Thyroid gland (tissue), 4 donors: ENCODE data around the gene GALNT18. TPM values are rescaled to one million over a fixed set of nuclear protein-coding genes. Genes with fewer than 3 reads are reported as not detected.

Experiments used
- DNase-seq, 2 donors: peaks; one replicate each; pipeline ENCODE4 v3.0.0-alpha.2; 2019
- H3K27ac ChIP-seq, 3 donors: fragments of 200-600 bp; sonication (generic); 1 replicate in 2 of 3; 2 replicates in 1 of 3; pipeline ENCODE4 v1.5.1; 2016 to 2019; ENCODE audit warnings: mild to moderate bottlenecking in 1 of 3, moderate library complexity in 1 of 3
- H3K27me3 ChIP-seq: fragments of 200-600 bp; sonication (generic); one replicate; pipeline ENCODE4 v1.5.1; 2019
- H3K36me3 ChIP-seq, 2 donors: fragments of 200-600 bp; sonication (generic); one replicate each; pipeline ENCODE4 v1.5.1; 2016 to 2019
- H3K4me1 ChIP-seq, 2 donors: fragments of 200-600 bp; sonication (generic); one replicate each; pipeline ENCODE4 v1.5.1; 2017 to 2019
- H3K4me3 ChIP-seq, 3 donors: fragments of 200-600 bp; sonication (generic); replicated peaks in 1 of 3; 1 replicate in 2 of 3; 2 replicates in 1 of 3; pipeline ENCODE4 v1.5.1; 2016; ENCODE audit warnings: mild to moderate bottlenecking in 1 of 3
- H3K9me3 ChIP-seq: fragments of 200-600 bp; sonication (generic); one replicate; pipeline ENCODE4 v1.5.1; 2017
- CTCF ChIP-seq, 6 experiments: fragments of 200-600 bp in 3 of 6; fragments of 450-650 bp in 3 of 6; sonication (generic) in 3 of 6; IDR thresholded peaks; one replicate each; pipeline ENCODE4 v1.5.1; 2016 to 2019; ENCODE audit warnings: antibody characterized with exemption in 6 of 6, mild to moderate bottlenecking in 2 of 6, inconsistent platforms in 1 of 6, moderate library complexity in 1 of 6
- POLR2A ChIP-seq, 2 donors: fragments of 450-650 bp; IDR thresholded peaks; one replicate each; pipeline ENCODE4 v1.6.1; 2017; ENCODE audit warnings: antibody characterized with exemption in 2 of 2, mild to moderate bottlenecking in 2 of 2, moderate library complexity in 1 of 2
- WGBS, 2 donors: methylation state at CpG; one replicate each; pipeline ENCODE4 v1.1.5; 2017; 5-methylcytosine and 5-hydroxymethylcytosine counted together
- intact Hi-C: fragments of 100-400 bp; cut with DNase I; formaldehyde crosslinking; loops from one replicate; pipeline ENCODE4 v1.15.1; 2023
- total RNA-seq, 4 donors: library from RNA; depleted of rRNA; stranded (reverse); fragments of >200 nt; gene quantifications; one replicate each; pipeline ENCODE4 v1.2.3, GENCODE V29; 2016

Gene GALNT18
- total RNA-seq, 4 donors from 2014 or later: 60.7 to 93.8 (median 87.5) TPM

DNA sequence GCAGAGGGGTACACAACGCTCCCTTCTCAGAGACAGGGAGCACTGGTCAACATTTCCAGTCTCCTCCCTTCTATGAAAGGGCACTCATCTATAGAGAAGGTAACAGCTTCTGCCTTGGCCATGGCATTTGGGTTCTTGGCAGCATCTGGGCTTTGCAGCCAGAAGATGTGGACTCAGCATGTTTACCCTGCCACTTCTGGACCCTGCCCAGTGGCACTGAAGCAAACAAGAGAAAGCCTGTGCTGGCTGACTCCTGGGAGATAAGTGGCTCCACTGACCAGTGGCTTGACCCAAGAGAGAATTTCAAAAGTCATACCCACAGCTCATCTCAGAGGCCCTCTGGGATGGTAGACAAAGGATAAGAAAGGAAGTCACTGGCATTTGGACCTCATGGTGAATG, 276.7 kb downstream of the GALNT18 start:
- Histone ChIP-seq H3K36me3 (no peaks in the 10 kb centered on the region), H3K27ac (peak overlapping the region in 1 of 3 donors; percentile 7), H3K4me1 (peaks cover 13 to 15% of the 10 kb centered on the region in 2 donors), H3K4me3 (no peak overlapping the region), H3K9me3 (no peaks in the 10 kb centered on the region), H3K27me3 (no peaks in the 10 kb centered on the region)
- intact Hi-C loops: no loop called here
- 81 to 95% methylated on average over 1 of the region's 1 CpG for WGBS, 2 donors
- TF ChIP-seq POLR2A (IDR thresholded peaks at IDR 0.05): no peak
- peak; percentile 78 to 89 for DNase-seq

GRCh38 chr11:11344045-11344444, 277.8 kb downstream of the GALNT18 start:
- no peak overlapping the region for H3K4me3 ChIP-seq

DNA sequence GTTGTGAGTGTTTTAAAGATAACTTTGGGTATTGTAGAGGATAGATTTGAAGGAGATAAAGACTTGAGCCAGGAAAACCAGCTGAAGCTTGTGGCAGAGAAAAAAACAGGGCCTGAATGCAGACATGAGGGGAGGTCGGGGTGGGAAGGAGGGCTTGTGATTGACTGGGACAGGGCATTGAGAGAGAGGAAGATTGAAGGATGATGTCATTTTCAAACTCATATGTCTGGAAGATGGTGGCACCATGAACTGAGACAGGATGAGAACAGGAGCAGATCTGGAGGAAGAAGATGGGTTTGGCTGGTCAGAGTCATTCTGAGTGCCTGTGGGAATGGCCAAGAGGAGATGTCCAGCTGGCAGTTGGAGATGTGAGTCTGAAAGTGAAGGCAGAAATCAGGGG, 283.5 kb downstream of the GALNT18 start:
- TF ChIP-seq CTCF (IDR thresholded peaks at IDR 0.05): no peak
- no peak for DNase-seq
- no peak overlapping the region for H3K27ac ChIP-seq
- no peaks in the 10 kb centered on the region for H3K27me3 ChIP-seq
- peaks cover 0 to 5% of the 10 kb centered on the region in 2 donors for H3K36me3 ChIP-seq
- H3K9me3 ChIP-seq: no peaks in the 10 kb centered on the region
- H3K4me1 ChIP-seq: peaks cover 3 to 5% of the 10 kb centered on the region in 2 donors
- H3K4me3 ChIP-seq: no peak overlapping the region
- intact Hi-C loops: no loop called here
- 88 to 100% methylated on average over 1 of the region's 1 CpG for WGBS, 2 donors

More at GRCh38 chr11:11344045-11344444, 277.8 kb downstream of the GALNT18 start:
- Histone ChIP-seq H3K9me3 (no peaks in the 10 kb centered on the region), H3K36me3 (no peaks in the 10 kb centered on the region), H3K27ac (no peak overlapping the region), H3K27me3 (no peaks in the 10 kb centered on the region), H3K4me1 (peaks cover 8 to 10% of the 10 kb centered on the region in 2 donors)
- WGBS, 2 donors: 74 to 81% methylated on average over 3 of the region's 3 CpGs
- TF ChIP-seq POLR2A (IDR thresholded peaks at IDR 0.05) (no peak), CTCF (IDR thresholded peaks at IDR 0.05) (no peak)
- intact Hi-C loops: no loop called here
- no peak for DNase-seq

- H3K36me3 ChIP-seq: peaks cover 9 to 14% of the 10 kb centered on the region in 2 donors
- DNase-seq: no peak
- H3K4me3 ChIP-seq: no peak overlapping the region
- H3K4me1 ChIP-seq: peaks cover 3 to 5% of the 10 kb centered on the region in 2 donors
- no peak overlapping the region for H3K27ac ChIP-seq
- 86 to 94% methylated on average over 4 of the region's 4 CpGs for WGBS, 2 donors
- H3K9me3 ChIP-seq: no peaks in the 10 kb centered on the region
- intact Hi-C loops: no loop called here
- H3K27me3 ChIP-seq: no peaks in the 10 kb centered on the region
- no peak for TF ChIP-seq POLR2A (IDR thresholded peaks at IDR 0.05)
- no peak for TF ChIP-seq CTCF (IDR thresholded peaks at IDR 0.05)
Observed at GRCh38 chr11:11336664-11337063, 285.1 kb downstream of the GALNT18 start.

- H3K4me1 ChIP-seq: peaks cover 3 to 5% of the 10 kb centered on the region in 2 donors
- intact Hi-C loops: no loop called here
- H3K4me3 ChIP-seq: no peak overlapping the region
- H3K27me3 ChIP-seq: no peaks in the 10 kb centered on the region
- no peak for DNase-seq
- no peaks in the 10 kb centered on the region for H3K9me3 ChIP-seq
- H3K27ac ChIP-seq: no peak overlapping the region
- H3K36me3 ChIP-seq: peaks cover 16 to 27% of the 10 kb centered on the region in 2 donors
- 84 to 90% methylated on average over 2 of the region's 2 CpGs for WGBS, 2 donors
- TF ChIP-seq CTCF (IDR thresholded peaks at IDR 0.05) (no peak), POLR2A (IDR thresholded peaks at IDR 0.05) (no peak)
Observed at GRCh38 chr11:11335043-11335442, 286.8 kb downstream of the GALNT18 start.

DNA sequence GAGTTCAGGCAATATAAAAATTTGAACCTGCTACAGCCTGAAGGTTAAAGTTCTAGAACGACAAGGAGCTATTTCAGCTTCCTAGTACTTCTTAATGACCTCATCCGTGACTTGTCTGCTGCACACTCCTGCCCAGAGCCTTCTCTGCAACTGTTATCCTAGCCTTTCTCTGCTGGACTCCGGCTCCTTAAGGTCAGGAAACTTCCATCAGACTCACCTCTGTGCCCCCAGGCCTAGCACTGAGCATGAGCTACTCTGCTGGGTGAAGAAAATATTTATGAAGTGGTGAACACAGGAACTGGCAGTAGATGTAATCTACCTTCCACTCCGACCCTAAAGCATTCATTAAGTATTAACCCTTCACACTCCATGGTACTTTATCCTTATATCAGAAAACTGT, 287.2 kb downstream of the GALNT18 start:
- H3K36me3 ChIP-seq: peaks cover 16 to 27% of the 10 kb centered on the region in 2 donors
- no peak overlapping the region for H3K27ac ChIP-seq
- H3K4me3 ChIP-seq: no peak overlapping the region
- DNase-seq: peak; percentile 39 to 42
- whole genome bisulfite sequencing, 2 donors: 46 to 48% methylated on average over 4 of the region's 4 CpGs
- peaks cover 3 to 5% of the 10 kb centered on the region in 2 donors for H3K4me1 ChIP-seq
- H3K27me3 ChIP-seq: no peaks in the 10 kb centered on the region
- H3K9me3 ChIP-seq: no peaks in the 10 kb centered on the region
- TF ChIP-seq POLR2A (IDR thresholded peaks at IDR 0.05) (no peak), CTCF (IDR thresholded peaks at IDR 0.05) (no peak)
- intact Hi-C loops: no loop called here
